Measurements from ENCODE around the gene MGAT4C.

DNA sequence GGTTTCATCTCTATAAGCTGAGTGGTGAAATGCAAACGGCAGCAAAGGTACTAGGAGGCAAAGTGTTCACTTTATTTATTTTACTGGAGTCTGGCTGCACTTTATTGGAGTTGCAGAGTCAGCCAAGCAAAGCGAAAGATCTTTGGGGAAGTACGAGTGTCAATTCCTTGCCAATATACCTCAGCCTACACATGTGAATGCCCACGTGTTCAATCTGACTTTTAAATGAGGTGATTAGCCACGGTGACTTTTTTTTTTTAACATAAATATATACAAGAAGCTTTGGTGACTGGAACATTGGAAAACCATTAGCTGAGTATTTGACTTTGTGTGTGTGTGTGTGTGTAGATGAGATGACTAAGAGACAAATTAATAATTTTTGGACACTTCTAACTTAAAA lies 203.3 kb downstream of the MGAT4C start:
- TF ChIP-seq, protein P1, sequence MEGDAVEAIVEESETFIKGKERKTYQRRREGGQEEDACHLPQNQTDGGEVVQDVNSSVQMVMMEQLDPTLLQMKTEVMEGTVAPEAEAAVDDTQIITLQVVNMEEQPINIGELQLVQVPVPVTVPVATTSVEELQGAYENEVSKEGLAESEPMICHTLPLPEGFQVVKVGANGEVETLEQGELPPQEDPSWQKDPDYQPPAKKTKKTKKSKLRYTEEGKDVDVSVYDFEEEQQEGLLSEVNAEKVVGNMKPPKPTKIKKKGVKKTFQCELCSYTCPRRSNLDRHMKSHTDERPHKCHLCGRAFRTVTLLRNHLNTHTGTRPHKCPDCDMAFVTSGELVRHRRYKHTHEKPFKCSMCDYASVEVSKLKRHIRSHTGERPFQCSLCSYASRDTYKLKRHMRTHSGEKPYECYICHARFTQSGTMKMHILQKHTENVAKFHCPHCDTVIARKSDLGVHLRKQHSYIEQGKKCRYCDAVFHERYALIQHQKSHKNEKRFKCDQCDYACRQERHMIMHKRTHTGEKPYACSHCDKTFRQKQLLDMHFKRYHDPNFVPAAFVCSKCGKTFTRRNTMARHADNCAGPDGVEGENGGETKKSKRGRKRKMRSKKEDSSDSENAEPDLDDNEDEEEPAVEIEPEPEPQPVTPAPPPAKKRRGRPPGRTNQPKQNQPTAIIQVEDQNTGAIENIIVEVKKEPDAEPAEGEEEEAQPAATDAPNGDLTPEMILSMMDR (IDR thresholded peaks at IDR 0.05) = no peak
- no peak for TF ChIP-seq POLR2A (IDR thresholded peaks at IDR 0.05)
